ENCODE results near the gene FAM200C.

DNA sequence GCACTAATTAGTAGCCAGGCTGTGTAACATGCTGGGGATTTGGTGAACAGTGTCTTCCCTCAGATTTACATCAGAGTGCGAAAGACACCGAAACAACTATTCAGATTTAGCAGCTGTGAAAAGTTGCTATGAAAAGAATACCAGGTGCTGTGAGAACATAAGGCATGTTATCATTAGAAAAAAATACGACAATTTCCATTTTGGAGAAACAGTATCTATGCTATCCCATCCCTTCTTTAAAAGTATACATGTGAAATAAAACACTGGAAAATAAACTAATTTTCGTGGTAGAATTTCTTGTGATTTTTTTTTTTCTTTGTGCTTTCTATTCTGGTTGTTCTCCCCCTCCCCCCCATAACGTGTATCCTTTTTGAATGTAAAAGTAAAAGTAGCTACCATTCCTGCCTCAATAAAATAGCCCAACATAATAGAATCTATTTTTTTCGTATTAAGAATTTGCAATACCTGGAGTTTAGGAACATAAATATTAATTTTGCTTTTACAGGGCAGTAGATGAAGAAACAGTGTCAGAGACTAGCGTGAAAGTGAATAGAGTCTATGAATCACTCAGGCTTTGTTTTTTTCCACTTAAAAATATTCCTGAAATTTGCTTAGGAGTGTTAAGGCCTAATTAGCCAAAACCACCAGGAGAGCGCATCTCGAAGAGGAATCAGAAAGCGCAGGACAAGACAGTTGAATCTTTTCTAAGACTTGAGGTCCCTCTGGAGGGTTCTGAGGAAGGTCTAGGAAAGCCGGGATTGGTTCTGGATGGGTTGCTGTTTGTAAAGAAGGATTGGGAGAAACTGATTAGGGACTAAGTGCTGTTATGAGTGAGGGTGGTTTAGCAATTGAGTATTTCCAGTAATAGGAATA, 19.8 kb upstream of the FAM200C start:
- peak; percentile 29 for TF ChIP-seq POLR2A (IDR thresholded peaks at IDR 0.05; ENCODE audit: low read length)
- no peak for TF ChIP-seq GATA1 (IDR thresholded peaks at IDR 0.05; ENCODE audit: low read depth, low read length)
